GM19395 (cell line): ENCODE data around the gene MMP24OS.

Experiments
- ATAC-seq: cut with Tn5 transposase; IDR thresholded peaks from one replicate; pipeline ENCODE4 v1.9.1; 2021; ENCODE audit warnings: mild to moderate bottlenecking, moderate library complexity; ENCODE audit not compliant: unreplicated experiment

MMP24OS gene

DNA sequence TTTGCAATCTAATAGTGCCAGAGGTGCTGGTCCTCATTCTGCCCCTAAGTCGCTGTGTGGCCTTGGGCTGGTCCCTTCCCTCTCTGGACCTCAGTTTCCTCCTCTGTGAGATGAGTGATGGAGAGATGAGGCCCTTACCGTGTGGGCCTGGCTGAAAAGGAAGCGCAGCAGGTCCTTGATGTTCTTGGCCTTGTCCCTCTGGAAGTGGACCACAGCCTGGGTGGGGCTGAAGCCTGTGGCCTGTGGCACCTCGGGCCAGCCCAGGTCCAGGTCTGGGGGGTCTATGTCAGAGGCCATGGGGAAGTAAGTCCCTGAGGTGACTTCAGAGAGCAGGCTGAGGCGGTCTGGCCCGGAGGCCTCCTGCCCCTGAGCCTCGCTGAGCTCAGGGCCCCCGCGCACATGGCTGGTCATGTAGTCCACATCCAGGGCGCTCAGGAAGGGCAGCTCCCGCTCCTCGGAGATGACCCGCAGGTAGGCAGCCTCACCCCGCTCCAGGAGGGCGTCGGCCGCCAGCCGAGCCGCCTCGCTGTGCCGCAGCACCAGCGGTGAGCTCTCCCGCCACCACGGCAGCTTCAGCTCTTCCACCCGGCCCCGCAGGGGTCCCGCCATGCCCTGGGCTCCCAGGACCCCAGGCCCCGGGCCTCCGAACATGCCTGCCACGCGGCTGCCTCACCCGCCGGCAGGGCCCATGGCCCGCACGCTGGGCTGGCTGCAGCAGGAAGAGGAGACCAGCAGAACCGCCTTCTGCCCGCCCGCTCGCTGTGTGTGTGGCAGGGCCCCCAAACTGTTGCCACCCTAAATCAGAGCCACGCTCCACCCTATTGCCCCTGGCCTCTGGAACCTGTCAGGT is 14.0 kb upstream of the MMP24OS start, which contains the start of gene FAM83C:
TSS of gene FAM83C (minus strand) at position 772 of the 850 bp plus-strand sequence. CDS start at position 651, 121 bp downstream.
- no peak for ATAC-seq

DNA sequence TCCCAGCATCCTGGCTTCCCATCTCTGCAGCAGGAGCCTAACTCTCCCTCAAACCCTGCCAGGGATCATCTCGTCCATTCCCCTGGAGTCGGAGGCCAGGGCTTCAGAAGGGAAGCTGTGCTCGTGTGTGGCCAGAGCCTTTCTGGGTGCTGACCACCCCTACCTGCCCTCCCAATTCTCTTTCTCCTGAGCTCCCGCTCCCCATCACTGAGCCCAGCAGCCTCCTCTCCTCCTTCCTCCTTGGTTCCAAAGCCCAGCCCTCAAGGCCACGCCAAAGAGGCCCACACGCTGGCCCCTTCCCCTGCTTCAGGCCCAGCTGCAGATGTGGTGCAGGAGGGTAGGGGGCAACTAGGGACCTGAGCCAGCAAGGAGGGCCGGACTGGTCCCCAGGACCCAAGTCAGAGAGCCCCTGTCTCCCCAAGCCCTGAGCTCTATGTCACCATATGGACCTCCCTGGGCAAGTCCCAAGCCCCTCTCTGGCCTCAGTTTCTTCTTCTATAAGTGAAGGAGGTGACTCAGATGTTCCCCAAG is 13.0 kb upstream of the MMP24OS start:
- no peak for ATAC-seq

DNA sequence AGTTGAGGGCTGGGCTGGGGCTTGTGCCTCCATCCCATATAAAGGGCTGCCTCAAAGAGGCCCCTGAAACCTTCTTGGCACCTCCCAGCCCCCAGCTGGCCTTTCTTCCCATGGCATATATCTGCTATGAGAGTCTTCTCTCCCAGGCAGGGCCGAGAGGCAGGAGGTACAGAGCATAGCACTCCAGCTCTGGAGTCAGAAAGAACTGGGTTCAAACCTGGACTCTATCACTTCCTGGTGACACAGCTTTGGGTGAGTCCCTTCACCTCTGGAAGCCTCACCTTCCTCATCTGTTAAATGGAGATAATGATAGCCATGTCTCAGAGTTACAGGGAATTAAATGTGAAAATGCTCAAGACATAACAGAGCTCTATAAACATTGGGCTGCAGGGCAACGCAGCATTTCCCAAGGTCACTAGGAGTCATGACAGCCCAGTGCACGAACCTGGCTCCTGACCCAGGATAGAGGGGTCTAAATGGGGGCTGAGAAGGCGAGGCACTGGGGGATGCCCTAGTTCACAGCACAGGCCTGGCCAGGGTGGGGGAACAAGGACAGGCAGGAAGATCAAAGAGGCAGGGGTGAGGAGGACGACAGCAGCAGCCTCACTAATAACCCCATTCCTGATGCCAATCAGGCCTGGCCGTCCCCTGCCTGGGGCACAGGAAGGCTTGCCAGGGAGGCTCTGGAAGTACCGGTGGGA is 12.4 kb upstream of the MMP24OS start:
- ATAC-seq: no peak

DNA sequence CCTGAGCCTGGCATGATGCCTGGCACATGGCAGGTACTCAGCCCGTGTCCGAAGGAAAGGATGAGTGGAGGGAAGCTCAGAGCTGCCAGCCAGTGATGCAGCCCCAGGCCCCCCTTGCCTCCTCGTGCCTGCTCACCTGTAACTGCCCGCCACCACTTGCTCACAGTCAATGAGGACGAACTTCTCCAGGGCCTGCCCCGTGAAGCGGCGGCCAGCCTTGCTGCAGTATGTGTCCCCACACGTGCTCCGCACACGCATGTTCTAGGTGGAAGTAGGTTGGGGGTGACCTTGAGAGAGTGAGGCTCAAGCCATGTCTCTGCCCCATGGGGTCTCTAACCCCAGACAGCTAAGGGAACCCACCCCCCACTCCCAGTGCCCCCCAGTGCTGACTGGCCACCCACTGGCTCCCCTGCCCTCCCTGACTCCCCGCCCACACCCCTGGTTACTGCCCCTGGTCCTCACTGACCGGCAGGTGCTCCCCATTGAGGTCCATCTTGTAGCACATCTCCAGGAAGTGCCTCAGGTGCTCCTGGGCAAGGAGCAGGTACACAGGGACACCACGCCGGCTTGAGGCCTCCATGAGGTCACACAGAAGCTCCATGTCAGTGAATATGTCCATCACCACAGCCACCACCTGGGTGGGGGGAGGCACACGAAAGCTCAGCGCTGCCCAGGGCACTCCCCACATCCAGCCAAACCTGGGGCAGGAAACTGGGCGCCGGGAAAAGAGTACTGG is 10.6 kb upstream of the MMP24OS start:
- ATAC-seq: no peak

DNA sequence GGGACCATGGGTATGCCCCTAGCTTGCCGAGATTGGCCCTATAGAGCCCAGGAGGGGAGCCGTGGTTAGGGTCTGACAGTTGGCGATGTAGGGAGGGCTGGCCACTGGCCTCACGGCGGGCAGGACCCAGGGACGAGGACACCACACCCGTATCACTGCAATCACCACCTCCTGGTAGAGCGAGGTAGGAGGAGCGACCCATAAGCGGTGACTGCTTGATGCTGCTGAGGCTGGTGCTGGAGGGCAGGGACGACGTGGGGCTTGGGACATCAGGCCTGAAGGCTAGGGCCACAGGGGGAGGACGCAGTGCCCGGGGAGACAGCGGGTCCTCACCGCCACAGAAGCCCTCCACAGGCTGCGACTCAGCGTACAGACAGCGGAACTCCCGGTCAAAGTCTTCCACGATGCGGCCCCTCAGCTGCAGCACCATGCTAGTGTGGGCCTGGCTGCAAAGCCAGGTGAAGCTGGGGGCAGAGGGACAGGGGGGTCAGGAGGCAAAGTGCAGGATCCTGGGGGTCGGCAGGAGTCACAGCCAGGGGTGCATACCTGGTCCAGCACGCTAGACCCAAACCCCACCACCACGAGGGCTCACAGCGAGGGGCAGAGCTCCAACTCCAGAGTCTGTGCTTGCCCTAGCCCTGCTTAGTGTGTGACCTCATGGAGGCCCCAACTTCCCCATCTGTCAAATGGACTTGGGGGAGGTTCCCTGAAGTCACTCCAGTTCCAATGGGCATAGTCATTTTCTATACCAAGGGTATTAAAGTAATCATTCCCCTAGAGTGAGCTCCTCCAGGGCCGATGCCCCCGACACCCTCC is 9.8 kb upstream of the MMP24OS start:
- ATAC-seq: no peak

DNA sequence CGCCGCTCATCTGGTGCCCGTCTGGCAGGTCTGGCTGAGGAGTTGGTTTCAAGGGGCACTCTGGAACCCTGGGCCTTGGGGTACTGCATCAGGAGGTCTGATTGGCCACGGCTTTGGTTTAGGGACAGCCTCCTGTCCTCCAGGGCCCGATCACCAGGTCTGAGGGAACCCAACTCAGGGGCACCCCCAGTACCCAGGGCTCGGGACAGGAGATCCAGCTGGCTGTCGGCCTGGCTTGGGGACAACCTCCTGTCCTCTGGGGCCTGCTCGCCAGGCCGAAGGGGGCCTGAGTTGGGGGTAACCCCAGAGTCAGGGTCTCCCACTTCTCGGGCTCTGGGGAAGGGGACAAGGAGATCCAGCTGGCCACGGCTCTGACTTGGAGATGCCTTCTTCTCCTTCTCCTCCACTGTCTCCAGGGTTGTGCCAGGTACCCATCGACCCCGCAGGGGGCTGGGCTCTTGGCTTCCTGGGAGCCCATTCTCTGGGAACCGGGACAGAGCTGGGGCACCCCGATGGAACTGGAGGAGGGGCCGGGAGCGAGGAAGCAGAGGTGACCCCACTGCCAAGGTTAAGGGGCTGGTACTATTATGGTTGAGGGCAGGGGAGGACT is 9.1 kb upstream of the MMP24OS start:
- no peak for ATAC-seq

DNA sequence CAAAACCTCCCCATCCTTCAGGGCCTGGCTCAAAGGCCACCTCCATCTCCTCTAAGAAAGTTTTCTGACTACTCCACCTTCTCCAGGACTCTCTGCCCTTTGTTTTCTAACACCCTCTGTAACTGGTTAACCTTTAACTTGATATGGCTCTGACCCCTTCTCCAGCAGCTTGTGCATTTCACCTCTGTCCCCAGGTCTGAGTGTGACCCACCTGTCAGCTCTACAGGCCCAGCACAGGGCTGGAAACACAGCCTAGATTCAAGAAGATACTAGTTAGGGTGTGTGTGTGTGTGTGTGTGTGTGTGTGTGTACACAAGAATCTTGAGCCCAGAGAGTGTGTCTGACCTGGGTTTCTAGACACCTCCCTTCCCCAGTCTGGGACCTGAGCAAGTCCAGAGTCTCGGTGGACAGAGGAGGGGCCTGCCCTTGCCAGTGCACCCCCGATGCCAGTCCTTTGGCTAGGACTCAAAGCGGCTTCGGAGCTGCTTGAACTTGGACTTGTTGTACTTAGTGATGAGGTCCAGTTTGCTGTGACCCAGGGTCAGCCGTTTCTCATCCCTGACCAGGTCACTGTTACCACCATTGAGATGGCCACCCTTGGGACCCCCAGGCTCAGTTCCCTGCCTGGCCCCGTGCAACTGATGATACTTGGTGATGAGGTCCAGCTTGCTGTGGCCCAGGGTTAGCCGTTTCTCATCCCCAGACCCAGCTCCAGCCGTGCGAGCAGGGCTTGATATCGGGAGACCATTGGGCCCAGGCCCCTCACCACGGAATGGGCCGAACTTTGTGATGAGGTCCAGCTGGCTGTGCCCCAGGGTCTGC is 8.4 kb upstream of the MMP24OS start:
- ATAC-seq: no peak

DNA sequence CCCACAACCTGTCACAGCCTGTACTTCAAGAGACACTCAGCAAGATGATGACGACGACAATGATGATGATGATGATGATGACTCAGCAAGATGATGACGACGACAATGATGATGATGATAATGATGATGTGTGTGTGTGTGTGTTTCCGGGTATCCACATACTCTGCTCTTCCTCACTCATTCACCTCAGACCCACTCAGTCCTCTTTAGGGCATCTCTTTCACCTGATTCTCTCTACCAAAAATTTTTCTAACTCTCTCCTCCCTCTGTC is 7.8 kb upstream of the MMP24OS start:
- ATAC-seq: no peak

DNA sequence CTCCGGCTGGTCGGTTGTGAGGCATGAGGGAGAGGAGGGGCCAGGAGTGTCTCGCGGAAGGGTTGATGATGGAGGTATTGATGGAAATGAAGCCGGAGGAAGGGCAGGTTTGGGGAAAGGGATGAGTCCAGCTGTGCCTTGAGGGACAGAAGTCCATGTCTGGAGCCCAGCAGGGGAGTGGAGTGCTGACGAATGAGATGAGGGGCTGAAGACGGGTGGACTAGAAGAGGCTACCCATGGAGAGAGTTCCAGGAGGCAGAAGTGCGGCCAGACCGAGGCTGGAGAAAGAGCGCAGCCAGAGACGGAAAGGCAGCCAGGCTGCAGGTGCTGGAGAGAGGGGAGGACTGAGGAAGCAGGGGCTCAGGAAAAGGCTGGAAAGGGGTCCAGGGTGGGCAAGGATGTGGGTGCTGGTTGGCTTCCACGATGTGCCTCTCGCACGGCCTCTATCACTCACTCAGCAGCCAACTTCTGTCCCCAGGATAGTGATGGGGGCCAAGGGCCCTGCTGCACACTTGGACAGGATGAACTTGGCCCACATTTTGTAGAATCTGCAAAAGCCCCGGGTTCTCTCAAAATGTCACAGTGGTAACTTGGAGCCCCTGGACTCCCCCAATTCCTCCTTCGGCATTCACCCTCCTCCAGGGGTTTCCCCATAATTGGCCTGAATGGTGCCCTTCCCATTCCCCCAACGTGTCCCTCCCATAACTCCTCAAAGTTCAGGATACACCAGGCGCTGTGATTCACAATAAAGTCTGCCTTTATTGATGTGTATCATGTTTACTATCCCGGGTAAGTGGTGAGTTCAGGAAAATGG is 7.3 kb upstream of the MMP24OS start:
- no peak for ATAC-seq

DNA sequence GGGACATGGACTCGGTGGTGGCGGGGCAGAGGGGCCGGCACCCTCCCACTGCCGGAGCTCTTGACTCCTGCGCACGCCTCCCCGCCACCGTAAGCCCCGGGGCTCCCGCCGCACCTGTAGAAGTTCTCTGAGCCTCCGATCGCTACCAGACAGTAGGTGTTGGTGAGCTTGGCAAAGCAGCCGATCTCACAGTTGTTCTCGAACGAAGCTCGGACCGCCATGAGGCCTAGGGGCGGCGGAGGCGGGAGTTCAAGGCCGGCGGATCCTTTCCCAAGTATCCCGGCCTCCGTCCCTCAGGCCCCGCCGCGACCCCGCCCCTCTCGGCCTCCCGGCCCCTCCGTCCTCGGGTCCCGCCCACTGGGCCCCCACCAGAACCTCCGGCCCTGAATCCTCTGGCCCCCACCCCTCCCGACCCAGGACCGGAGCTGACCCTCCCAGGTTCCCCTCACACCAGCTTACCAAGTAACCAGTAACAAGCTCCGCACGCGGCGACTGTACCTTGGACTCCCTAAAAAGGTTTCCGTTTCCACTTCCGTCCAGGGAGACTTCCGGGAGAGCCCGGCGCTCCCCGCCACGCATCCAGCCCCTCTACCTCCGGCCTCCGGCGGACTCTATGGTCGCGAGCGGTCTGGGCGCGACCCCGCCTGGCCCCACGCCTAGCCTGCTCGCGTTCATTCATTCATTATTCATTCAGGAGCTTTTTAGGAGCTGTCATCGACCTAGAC is 6.5 kb upstream of the MMP24OS start, which contains the start of gene EIF6:
TSS of gene EIF6 (minus strand) at position 506 of the 725 bp plus-strand sequence. CDS start at position 221, 285 bp downstream.
- peak; percentile 80 for ATAC-seq

DNA sequence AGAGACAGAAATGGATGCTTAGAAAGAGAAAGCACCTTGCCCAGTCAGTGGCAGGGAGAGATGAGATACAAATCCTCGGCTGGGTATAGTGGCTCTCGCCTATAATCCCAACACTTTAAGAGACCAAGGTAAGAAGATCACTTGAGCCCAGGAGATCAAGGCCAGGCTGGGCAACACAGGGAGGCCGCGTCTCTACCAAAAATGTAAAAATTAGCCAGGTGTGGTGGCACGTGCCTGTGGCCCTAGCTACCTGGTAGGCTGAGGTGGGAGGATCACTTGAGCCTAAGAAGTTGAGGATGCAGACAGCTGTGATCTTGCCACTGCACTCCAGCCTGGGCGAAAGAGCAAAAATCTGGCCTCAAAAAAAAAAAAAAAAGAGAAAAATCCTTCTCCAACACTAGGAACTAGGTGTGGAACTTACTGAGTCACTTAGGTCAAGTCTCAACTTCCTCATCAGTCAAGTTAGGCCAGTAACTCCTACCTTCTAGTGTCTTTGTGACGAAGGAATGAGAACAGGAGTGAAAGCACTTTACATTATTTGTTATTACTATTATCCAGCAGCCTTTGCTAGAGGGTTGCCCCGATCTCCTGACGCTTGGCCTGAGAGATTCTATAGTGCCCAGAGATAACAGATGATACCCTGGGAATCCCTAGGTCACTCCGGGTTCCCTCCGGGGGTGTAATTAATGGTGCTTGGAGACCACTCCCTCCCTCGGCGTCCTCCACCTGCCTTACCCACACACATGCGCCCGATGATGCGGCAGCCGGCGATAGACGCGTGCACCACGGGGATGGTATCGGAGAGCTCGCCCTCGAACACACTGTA is 5.7 kb upstream of the MMP24OS start:
- no peak for ATAC-seq

DNA sequence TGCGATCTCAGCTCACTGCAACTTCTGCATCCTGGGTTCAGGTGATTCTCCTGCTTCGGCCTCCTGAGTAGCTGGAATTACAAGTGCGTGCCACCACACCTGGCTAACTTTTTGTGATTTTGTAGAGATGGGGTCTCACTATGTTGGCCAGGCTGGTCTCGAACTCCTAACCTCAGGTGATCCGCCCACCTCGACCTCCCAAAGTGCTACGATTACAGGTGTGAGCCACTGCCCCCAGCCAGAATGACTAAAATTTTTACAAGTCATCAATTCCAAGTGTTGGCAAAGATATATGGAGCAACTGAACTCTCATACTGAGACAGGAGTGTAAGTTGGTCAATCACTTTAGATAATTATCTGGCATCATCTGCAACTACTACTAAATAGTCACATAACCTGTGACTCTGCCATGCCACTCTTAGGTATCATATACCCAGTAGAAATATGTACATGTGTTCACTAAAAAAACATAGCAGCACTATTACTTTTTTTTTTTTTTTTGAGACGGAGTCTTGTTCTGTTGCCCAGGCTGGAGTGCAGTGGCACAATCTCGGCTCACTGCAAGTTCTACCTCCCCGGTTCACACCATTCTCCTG is 3.7 kb upstream of the MMP24OS start:
- ATAC-seq: no peak

DNA sequence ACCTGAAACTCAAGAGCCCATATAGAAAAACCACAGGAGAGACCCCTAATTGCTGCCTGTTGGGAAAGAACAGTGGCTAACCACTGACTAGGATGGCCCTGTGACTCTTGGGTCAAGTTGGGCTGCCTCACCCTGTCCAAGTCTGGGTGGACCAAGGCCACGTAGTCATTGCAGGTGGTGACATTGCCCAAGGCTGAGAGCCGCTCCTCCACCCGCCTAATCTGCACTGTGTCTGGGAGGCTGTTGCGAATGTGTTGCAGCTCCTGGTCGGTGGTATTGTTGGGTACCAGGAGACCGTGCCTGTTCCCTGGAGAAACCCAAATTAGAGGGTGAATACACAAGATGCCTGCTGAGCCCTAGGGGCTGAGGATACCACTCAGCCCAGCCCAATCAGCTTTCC is 2.6 kb upstream of the MMP24OS start:
- ATAC-seq: no peak

DNA sequence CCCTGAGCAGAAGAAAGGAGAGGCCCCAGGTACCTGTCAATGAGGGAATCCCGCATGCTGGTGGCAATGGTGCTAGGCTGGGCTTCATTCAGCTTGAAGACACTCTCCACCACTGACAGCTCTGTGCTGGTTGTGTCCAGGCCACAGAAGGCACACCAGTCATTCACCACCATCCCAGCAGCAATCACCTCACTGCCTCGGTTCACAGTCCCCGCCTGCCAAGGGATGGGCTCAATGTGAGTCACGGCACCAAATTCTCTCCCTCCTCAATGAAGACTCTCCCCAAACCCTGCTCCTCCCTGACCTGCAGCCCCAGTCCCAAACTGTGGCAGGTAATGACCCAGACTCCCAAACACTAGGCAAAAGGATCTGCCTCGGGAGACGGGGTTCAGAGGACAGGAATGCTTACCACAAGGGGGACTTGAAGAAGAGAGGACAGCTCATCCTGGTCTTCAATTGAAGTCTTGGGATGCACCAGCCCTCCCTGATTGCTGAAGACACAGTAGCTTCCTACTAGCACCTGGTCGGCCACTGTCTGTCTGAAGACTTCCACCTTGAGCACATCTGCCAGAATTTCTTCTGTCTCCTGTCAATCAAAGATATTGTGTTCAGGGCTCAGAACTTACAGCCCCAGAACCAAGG is 1.7 kb upstream of the MMP24OS start:
- ATAC-seq: no peak

DNA sequence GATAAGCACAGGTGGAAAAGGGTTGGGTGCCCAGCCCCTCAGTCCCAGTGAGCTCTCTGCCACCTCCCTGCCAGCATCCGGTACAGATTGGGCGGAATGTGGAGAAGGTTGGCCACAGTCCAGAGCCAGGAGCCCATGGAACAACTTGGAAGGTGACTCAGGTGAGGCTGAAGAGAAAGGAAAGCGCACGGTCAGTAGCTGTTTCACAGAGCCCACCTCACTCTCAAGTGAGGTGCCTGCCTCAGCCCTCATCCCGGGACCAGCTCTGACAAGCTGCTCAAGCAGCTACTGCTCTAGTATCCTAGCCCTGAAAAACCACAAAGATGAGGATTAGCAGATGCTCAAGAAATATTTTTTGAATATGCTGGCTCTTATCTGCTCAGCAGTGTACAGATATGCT is 1.1 kb upstream of the MMP24OS start:
- ATAC-seq: no peak

DNA sequence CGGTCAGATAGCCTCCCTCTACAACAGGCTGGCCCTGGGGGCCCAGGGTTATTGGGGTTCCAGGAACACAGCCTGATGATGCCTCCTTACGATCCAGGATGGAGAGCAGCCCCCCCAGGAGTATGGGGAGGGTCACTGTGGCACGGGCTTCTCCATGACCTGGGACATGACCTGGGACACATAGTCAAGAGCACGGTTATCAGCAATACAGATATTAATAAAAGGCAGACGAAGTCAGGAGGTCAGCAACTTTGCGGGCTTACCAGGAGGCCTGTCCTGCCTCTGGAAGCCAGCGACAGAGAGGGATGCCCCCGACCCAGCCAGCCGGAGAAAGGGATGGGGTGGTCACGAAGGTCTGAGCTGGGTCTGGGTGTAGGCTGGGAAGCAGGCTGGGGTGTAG is 795 bp downstream of the MMP24OS start:
- no peak for ATAC-seq
